Measurements from ENCODE around the gene TFF2.

TFF2 gene

GRCh38 chr21:42352441-42353095 is 1.8 kb upstream of the TFF2 start:
- H3K4me1 ChIP-seq (ENCODE audit: insufficient read depth, low read length, poor library complexity, severe bottlenecking), result peaks cover 4% of the 10 kb centered on the region
- no peak overlapping the region for H2AFZ ChIP-seq (ENCODE audit: low read length)
- H3K36me3 ChIP-seq (ENCODE audit: insufficient read depth, low read length), result no peaks in the 10 kb centered on the region
- H3K4me2 ChIP-seq (ENCODE audit: low read depth, low read length, poor library complexity, severe bottlenecking), result no peak overlapping the region
- H3K9ac ChIP-seq (ENCODE audit: low read depth, low read length, poor library complexity, severe bottlenecking), result no peak overlapping the region
- H3K27me3 ChIP-seq (ENCODE audit: insufficient read depth, low read length, poor library complexity, severe bottlenecking), result no peaks in the 10 kb centered on the region
- no peaks in the 10 kb centered on the region for H3F3A ChIP-seq (ENCODE audit: low read depth)
- H3K9me2 ChIP-seq (replicated peaks; ENCODE audit: low read depth, low read length), result no peaks in the 10 kb centered on the region
- TF ChIP-seq, protein P1, sequence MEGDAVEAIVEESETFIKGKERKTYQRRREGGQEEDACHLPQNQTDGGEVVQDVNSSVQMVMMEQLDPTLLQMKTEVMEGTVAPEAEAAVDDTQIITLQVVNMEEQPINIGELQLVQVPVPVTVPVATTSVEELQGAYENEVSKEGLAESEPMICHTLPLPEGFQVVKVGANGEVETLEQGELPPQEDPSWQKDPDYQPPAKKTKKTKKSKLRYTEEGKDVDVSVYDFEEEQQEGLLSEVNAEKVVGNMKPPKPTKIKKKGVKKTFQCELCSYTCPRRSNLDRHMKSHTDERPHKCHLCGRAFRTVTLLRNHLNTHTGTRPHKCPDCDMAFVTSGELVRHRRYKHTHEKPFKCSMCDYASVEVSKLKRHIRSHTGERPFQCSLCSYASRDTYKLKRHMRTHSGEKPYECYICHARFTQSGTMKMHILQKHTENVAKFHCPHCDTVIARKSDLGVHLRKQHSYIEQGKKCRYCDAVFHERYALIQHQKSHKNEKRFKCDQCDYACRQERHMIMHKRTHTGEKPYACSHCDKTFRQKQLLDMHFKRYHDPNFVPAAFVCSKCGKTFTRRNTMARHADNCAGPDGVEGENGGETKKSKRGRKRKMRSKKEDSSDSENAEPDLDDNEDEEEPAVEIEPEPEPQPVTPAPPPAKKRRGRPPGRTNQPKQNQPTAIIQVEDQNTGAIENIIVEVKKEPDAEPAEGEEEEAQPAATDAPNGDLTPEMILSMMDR (conservative IDR thresholded peaks at IDR 0.05; ENCODE audit: low read length), result no peak
- no peak for TF ChIP-seq EZH2phosphoT487 (IDR thresholded peaks at IDR 0.05; ENCODE audit: borderline replicate concordance)
- no peaks in the 10 kb centered on the region for H4K20me1 ChIP-seq (ENCODE audit: insufficient read depth, low read length, poor library complexity, severe bottlenecking)
- H3K4me3 ChIP-seq (ENCODE audit: low read length, poor library complexity, severe bottlenecking), result no peak overlapping the region
- no peaks in the 10 kb centered on the region for H3K79me2 ChIP-seq (ENCODE audit: insufficient read depth, low read length)
- H3K9me3 ChIP-seq (ENCODE audit: insufficient read depth, low read depth, low read length), result 0 out of 2 replicates have a peak, but pooled peaks cover 3% of the 10 kb centered on the region

- Histone ChIP-seq H2AFZ (ENCODE audit: low read length) (no peak overlapping the region), H3K4me2 (ENCODE audit: low read depth, low read length, poor library complexity, severe bottlenecking) (no peak overlapping the region), H3K4me3 (ENCODE audit: low read length, poor library complexity, severe bottlenecking) (no peak overlapping the region), H3K36me3 (ENCODE audit: insufficient read depth, low read length) (no peaks in the 10 kb centered on the region), H3K27me3 (ENCODE audit: insufficient read depth, low read length, poor library complexity, severe bottlenecking) (no peaks in the 10 kb centered on the region), H3K9ac (ENCODE audit: low read depth, low read length, poor library complexity, severe bottlenecking) (no peak overlapping the region), H4K20me1 (ENCODE audit: insufficient read depth, low read length, poor library complexity, severe bottlenecking) (no peaks in the 10 kb centered on the region), H3K4me1 (ENCODE audit: insufficient read depth, low read length, poor library complexity, severe bottlenecking) (peaks cover 4% of the 10 kb centered on the region), H3F3A (ENCODE audit: low read depth) (no peaks in the 10 kb centered on the region), H3K9me3 (ENCODE audit: insufficient read depth, low read depth, low read length) (0 out of 2 replicates have a peak, but pooled peaks cover 3% of the 10 kb centered on the region), H3K79me2 (ENCODE audit: insufficient read depth, low read length) (no peaks in the 10 kb centered on the region), H3K9me2 (replicated peaks; ENCODE audit: low read depth, low read length) (no peaks in the 10 kb centered on the region)
- TF ChIP-seq, protein P1 (conservative IDR thresholded peaks at IDR 0.05; ENCODE audit: low read length), result no peak
- TF ChIP-seq EZH2phosphoT487 (IDR thresholded peaks at IDR 0.05; ENCODE audit: borderline replicate concordance), result no peak
Observed at GRCh38 chr21:42351626-42352440, 1.0 kb upstream of the TFF2 start.

DNA sequence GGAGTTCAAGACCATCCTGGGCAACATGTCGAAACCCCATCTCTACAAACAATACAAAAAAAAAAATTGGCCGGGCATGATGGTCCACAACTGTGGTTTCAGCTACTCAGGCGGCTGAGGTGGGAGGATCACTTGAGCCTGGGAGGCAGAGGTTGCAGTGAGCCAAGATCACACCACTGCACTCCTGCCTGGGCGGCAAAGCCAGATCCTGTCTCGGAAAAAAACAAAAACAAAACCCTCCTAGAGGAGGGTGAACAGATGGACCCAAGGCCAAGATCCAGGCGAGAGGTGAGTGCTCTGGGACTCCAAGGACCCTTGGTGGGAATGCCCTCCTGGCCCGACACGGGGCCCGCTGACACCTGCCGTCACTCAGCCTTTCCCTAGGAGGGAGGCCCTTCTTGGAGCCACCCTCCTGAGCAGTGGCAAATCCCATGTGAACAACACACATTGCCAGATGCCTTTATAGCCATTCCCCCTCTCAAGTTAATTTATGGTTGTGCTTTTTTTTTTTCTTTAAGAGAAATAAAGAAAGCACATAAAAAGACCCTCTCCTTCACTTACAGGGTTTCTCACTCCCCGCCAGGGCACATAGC is 380 bp downstream of the TFF2 start:
- Histone ChIP-seq H3F3A (ENCODE audit: low read depth) (no peaks in the 10 kb centered on the region), H3K4me2 (ENCODE audit: low read depth, low read length, poor library complexity, severe bottlenecking) (no peak overlapping the region), H3K79me2 (ENCODE audit: insufficient read depth, low read length) (no peaks in the 10 kb centered on the region), H3K4me3 (ENCODE audit: low read length, poor library complexity, severe bottlenecking) (no peak overlapping the region), H3K27me3 (ENCODE audit: insufficient read depth, low read length, poor library complexity, severe bottlenecking) (no peaks in the 10 kb centered on the region), H3K4me1 (ENCODE audit: insufficient read depth, low read length, poor library complexity, severe bottlenecking) (peaks cover 4% of the 10 kb centered on the region), H3K9ac (ENCODE audit: low read depth, low read length, poor library complexity, severe bottlenecking) (no peak overlapping the region), H3K9me2 (replicated peaks; ENCODE audit: low read depth, low read length) (no peaks in the 10 kb centered on the region), H3K36me3 (ENCODE audit: insufficient read depth, low read length) (no peaks in the 10 kb centered on the region), H2AFZ (ENCODE audit: low read length) (no peak overlapping the region), H4K20me1 (ENCODE audit: insufficient read depth, low read length, poor library complexity, severe bottlenecking) (no peaks in the 10 kb centered on the region), H3K9me3 (ENCODE audit: insufficient read depth, low read depth, low read length) (0 out of 2 replicates have a peak, but pooled peaks cover 3% of the 10 kb centered on the region)
- TF ChIP-seq, protein P1 (conservative IDR thresholded peaks at IDR 0.05; ENCODE audit: low read length), result no peak
- TF ChIP-seq EZH2phosphoT487 (IDR thresholded peaks at IDR 0.05; ENCODE audit: borderline replicate concordance), result no peak

Data from Loucy (cell line).